IPS-18c (cell line): ENCODE results near the gene PLXNA1.

Experiments
- H3K4me3 ChIP-seq: 2 replicates; pipeline ENCODE4 v1.7.0; 2013; ENCODE audit warnings: low read depth, mild to moderate bottlenecking, low read length, moderate library complexity; ENCODE audit not compliant: insufficient read depth
- H3K9me3 ChIP-seq: one replicate; pipeline ENCODE4 v1.6.1; 2013; ENCODE audit warnings: mild to moderate bottlenecking, low read length, moderate library complexity; ENCODE audit not compliant: control insufficient read depth, insufficient read depth

The PLXNA1 gene

DNA sequence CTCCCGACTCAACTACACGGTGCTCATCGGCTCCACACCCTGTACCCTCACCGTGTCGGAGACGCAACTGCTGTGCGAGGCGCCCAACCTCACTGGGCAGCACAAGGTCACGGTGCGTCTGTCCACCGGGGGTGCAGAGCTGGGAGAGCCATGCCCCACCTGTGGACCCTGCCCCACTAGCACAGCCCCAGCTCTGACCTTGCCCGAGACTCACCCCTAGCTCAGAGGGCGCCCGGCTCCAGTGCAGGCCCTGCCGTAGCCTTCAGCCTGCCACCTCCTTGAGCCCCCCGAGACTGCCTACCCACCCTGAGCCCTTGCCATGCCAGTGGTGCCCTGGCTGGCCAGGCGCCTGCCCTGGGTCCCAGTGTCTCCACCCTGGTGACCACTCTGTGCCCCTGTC, 34.9 kb downstream of the PLXNA1 start:
- Histone ChIP-seq H3K9me3 (no peaks in the 10 kb centered on the region), H3K4me3 (no peak overlapping the region)

DNA sequence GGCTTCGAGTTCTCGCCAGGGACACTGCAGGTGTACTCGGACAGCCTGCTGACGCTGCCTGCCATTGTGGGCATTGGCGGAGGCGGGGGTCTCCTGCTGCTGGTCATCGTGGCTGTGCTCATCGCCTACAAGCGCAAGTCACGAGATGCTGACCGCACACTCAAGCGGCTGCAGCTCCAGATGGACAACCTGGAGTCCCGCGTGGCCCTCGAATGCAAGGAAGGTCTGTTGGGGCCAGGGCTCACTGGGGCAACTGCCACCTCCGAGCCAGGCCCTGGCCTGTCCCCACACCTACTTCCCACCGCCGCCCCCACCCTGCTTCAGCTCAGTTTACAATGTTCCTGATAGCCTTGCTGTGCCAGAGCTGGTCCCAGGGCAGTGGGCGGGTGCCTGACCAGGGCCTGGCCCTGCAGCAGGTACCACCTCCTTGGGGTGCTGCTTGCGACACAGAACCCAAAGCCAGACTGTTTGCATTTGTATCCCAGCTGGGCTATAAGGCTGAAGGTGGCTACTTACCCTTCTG, 35.5 kb downstream of the PLXNA1 start:
- Histone ChIP-seq H3K4me3 (no peak overlapping the region), H3K9me3 (no peaks in the 10 kb centered on the region)

DNA sequence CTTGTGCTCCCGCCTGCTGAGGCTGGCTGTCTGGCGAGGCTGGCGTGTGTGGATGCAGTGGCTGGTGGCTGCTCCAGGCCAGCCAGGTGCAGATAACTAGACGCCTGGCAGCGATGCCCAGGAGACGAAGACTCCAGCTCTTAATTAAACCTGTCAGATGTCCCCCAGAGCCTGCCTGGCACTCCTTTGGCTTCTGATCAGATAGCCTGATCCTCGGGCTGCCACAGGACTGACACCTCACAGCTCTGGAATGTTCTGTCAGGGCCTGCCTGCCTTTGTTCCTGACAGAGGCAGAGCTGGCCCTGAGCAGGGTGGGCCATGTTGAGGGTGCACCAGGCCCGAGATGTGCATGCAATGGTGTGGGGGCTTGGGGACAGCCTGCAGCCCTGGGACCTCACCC, 36.5 kb downstream of the PLXNA1 start:
- no peaks in the 10 kb centered on the region for H3K9me3 ChIP-seq
- H3K4me3 ChIP-seq = no peak overlapping the region

DNA sequence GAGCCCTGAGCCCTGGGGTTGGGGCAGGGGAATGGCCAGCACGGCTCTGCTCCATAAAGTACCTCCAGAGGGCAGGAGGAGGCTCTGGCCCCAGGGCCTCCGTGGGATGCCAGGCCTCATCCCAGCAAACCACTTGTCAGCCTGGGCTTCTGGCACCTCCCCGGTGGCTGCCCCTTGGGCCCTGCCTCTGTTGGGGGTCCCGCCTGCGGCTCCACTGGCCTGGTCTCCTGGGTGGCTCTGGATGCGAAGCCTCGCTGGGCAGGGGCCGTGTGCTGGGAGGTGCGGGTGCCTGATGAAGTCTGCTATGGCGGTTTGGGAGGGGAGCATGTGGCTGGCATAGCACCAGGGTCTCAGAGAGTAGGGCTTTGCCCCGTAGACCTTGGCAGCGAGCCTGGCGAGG, 37.6 kb downstream of the PLXNA1 start:
- Histone ChIP-seq H3K4me3 (no peak overlapping the region), H3K9me3 (no peaks in the 10 kb centered on the region)

DNA sequence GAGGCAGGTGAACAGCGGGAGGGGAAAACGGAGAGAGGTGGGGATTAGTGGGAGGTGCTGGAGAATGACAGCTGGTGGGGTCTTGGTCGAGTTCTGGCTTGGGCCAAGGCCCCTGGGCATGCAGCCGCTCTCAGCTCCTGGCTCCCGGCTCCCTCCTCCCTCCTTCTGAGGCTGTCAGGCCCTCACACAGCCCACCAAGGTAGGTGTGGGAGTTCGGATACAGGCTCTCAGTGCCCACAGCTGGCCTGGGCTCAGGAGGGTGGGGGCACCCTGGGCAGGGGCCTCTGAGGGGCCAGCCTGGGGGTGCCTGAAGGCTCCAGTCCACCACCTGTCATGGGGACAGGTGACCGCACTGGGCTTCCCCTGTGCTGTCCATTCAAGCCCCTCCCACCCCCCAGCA, 39.9 kb downstream of the PLXNA1 start:
- H3K4me3 ChIP-seq = no peak overlapping the region

DNA sequence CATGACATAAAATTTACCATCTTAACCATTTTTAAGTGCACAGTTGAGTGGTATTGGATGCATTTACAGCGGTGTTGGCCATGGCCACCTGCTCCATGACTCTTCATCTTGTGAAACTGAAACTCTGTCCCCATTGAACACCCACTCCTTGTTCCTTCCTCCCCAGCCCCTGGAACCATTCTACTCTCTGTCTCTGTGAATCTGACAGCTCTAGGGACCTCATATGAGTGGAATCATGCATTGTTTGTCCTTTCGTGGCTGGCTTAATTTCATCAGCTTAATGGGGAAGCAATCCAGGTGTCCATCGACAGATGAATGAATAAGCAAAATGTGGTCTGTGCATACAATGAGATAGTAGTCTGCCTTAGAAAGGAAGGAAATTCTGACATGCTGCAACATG, 42.5 kb downstream of the PLXNA1 start:
- Histone ChIP-seq H3K9me3 (no peaks in the 10 kb centered on the region), H3K4me3 (no peak overlapping the region)

More for the DNA sequence above, 39.9 kb downstream of the PLXNA1 start:
- H3K9me3 ChIP-seq = no peaks in the 10 kb centered on the region

DNA sequence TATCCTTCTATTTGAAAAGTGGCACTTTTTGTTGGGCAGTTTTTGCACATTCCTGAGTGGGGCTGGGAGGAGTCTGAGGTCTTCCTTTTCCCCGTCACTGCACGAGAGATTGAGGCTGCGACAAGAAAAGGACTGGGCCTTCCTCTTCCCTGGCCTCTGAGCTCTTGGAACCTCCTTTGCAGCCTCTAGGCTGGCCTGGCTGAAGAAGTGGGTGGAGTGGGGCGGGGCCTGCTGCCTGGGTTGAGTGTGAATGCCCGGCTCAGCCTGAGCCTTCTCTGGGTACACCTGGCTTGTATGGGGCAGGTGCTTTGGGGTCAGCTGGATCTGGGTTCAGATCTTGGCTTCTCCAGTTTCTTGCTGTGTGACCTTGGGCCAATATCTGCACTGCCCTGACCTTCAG, 43.1 kb downstream of the PLXNA1 start:
- Histone ChIP-seq H3K4me3 (no peak overlapping the region), H3K9me3 (no peaks in the 10 kb centered on the region)

DNA sequence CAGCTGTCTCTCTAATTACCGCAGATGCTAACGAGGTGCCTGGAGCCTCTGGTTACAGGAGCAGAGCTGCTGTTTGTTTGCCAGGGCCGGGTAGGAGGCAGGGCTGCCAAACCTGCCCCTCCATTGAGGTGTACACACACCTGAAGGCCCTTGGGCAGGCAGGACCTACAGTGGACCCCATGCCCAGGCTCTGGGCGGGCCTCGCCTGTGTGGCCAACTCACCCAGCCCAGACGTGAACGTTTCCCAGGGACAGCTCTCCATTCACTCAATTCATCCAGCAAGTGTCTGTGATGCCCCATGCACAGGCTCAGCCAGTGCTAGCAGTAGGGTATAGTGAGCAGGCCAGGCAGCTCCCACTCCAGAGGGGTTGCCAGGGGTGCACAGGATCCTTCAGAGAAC, 43.7 kb downstream of the PLXNA1 start:
- Histone ChIP-seq H3K4me3 (no peak overlapping the region), H3K9me3 (no peaks in the 10 kb centered on the region)

DNA sequence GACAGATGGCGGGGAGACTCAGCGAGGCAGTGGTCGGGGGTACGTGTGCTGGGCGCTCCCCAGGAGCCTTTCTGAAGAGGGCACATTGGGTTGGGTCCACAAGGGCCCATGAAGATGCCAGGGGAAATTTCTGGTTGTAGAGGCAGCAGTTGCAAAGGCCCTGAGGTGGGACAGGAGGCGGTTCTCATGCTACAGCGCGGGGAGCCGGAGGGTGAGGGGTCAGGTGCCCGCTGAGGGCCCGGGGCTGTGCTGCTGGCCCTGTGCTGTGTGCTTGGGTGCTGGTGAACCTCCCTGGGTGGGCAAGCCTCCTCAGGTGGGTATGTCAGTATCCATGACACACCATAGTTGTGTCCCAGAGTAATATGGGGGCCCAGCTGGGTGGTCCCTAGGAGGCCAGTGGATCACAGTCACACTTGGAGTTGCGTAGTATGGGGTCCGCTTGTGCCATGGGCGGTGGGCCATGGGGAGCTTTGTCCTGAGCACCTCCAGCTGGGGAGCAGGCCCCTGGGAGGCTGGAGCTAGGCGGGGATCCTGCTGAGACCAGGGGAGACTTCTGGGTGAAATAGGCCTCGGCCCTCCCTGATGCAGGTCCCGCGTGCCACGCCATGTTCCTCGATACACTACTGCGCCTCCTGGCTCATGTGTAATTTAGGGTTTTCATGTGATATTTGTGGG, 44.3 kb downstream of the PLXNA1 start:
- Histone ChIP-seq H3K9me3 (no peaks in the 10 kb centered on the region), H3K4me3 (no peak overlapping the region)

DNA sequence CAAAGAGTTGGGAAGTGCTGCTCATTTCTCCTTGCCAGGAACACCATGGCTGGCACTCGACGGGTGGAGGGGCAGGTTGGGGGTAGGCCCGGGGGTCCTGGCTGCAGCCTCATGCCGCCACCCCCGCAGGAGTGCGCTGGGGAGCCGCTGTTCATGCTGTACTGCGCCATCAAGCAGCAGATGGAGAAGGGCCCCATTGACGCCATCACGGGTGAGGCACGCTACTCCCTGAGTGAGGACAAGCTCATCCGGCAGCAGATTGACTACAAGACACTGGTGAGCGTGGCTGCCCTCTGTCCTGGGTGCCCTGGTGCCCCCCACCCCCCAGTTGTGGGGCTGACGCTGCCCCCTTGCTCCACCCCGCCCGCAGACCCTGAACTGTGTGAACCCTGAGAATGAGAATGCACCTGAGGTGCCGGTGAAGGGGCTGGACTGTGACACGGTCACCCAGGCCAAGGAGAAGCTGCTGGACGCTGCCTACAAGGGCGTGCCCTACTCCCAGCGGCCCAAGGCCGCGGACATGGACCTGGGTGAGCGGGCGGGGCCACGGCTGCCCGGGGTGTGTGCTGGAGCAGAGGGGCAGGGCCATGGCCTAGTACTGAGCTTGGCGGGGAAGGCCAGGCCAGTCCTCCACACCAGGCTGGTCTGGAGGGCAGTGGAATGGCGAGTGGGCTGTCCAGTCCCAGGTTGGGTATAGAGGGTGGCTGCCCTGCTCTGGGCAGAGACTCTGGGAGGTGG, 45.1 kb downstream of the PLXNA1 start:
- Histone ChIP-seq H3K4me3 (no peak overlapping the region), H3K9me3 (no peaks in the 10 kb centered on the region)

DNA sequence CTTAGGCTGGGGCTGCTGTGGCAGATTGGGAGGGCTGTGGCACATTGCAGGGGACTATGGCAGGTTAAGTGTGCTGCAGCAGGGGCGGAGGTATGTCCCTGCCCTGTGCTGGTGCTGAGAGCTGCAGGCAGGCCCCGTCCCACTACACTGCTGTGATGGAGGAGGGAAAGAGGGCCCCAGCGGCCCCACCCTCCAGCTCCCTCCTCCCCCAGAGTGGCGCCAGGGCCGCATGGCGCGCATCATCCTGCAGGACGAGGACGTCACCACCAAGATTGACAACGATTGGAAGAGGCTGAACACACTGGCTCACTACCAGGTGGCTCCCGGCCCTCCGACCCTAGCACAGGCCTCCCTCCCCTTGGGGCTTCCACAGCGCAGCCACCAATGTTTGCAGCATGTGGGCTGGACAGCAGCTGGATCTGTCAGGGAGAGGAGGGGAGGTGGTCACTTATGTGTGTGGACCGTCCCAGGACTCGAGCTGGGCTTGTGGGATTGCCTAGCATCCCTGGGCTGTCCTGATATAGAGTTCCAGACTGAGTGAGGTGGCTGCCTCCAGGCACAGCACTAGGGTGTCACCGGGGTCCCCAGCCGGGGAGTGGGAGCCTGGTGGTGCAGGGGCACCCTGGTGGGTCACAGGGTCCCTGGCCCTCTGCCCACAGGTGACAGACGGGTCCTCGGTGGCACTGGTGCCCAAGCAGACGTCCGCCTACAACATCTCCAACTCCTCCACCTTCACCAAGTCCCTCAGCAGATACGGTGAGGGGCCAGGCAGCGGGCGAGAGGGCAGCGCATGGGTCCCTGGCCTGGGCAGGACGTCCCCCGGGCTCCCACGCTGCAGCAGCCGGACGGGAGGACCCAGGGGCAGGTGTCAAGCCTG, 46.1 kb downstream of the PLXNA1 start:
- Histone ChIP-seq H3K9me3 (no peaks in the 10 kb centered on the region), H3K4me3 (no peak overlapping the region)

DNA sequence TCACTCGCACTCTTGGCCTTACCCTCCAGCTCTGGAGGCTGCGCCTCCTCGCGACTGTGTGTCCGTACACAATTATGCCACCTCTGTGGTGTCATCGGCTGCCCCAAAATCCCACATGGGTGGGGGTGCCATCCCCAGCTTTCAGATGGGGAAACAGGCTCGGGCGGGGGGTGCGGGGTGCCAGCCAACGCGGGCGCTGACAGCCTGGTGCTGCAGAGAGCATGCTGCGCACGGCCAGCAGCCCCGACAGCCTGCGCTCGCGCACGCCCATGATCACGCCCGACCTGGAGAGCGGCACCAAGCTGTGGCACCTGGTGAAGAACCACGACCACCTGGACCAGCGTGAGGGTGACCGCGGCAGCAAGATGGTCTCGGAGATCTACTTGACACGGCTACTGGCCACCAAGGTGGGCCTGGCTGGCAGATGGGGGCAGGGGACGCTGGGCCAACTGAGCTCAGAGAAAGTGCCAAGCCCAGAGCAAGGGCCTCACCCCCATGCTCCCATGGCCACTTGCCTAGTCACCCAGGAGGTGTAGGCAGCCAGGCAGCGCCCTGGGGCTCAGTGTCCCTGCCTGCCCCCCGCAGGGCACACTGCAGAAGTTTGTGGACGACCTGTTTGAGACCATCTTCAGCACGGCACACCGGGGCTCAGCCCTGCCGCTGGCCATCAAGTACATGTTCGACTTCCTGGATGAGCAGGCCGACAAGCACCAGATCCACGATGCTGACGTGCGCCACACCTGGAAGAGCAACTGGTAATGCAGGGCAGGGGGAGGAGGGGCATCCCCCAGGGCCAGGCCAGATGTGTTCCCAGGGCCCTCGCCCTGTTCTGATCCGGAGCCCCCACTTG, 47.0 kb downstream of the PLXNA1 start:
- no peaks in the 10 kb centered on the region for H3K9me3 ChIP-seq
- no peak overlapping the region for H3K4me3 ChIP-seq

DNA sequence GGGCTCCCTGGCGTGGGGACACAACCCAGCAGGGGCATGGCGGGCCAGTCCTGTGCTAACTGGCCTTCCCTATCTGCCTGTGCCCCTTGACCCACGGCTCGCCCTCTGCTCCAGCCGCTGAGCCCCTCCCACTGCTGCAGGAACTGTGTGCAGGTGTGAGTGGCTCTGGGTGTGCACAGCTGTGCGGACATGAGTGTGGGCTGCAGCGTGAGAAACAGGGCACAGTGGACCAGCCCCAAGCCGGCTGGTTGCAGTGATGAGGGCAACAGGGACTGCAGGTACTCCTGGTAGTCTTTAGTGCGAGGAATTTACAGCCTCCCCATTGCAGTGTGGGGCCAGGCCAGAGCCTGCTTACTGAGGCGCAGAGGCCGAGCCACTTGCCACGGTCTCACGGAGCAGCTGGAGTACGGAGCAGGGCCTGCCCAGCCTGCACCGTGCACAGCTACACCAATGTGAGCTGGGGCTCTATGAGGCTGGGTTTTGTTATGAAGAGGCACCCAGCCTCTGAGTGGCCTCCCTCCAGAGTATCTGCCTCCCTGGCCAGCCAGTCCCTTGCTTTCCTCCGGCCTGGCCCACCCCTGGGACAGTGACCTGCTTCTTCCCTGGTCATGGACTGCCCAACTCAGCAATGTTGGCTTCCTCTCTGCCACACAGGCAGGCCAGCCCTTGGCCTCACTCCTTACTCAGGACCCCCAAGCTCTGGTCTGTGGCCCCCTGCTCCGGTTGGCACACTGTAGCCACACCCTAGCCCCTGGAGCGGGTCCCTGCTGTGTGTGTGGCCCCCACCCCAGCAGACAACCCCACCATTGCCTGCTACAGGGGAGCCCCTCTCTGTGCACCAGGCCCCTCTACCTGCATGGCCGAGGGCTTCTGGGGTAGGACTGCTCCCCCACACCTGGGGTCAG, 47.8 kb downstream of the PLXNA1 start:
- H3K9me3 ChIP-seq = no peaks in the 10 kb centered on the region
- no peak overlapping the region for H3K4me3 ChIP-seq

DNA sequence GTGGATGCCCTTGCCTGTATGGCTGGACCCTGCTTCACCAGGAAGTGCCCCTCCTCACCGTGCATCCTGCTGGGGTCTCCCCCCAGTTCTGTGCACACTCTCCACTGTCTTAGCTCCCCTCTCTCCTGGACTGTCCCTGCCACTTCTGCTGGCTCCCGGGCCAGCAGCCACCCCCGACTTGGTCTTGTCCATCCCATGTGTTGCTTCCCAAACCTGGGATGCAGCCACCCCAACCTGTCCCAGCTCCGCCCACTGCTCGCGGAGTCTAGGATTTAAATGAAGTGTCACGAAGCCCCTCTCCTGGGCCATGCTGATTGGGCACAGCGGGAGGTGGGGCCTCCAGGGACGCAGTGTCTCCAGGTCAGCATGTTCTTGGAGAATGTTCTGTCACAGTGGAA, 48.5 kb downstream of the PLXNA1 start:
- Histone ChIP-seq H3K4me3 (no peak overlapping the region), H3K9me3 (no peaks in the 10 kb centered on the region)

DNA sequence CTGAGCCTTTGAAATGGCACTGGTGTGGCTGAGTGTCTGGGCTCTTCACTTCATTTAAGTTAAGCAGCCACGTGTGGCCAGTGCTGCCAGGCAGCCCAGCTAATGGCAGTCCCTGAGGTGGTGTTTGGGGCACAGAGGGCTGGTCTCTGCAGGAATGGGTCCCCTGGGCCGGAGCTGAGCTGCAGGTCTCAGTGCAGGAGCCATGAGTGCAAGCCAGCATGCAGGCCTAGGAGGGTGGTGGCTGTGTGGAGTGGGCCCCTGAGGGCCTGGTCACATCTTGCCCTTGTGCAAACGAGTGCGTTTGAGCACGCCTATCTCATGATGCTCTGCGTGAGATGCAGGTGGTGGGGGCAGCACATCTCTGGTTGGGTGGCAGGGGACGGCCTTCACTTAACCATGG, 48.9 kb downstream of the PLXNA1 start:
- Histone ChIP-seq H3K4me3 (no peak overlapping the region), H3K9me3 (no peaks in the 10 kb centered on the region)
